GM19099 (cell line): ENCODE data around the gene CLCNKB.

Experiments used
- POLR2A ChIP-seq: IDR thresholded peaks from 3 replicates; pipeline ENCODE4 v1.6.1; 2011; ENCODE audit warnings: low read depth; ENCODE audit not compliant: insufficient read length; ENCODE audit errors: extremely low read depth

The CLCNKB gene

DNA sequence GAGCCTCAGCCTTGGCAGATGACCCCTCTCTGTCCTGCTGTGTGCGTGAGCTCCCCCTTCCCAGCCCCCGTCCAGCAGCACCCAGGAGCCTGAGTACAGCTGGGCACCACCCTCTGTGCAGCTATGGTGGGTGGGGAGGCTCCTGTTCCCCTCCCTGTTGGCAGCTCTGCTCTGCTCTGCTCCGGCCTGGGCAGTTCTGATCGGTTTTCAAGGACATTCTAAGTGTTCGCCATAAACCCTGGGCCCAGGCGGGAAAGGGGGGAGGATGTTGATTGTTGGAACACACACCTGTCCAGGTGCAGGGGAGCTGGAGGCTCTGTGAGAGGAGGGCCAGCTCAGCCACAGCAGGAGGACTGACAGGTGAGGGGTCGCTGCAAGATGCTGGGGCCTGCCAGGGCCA lies at the start of gene CLCNKB:
CLCNKB (plus strand) TSS at position 262 of the 400 bp plus-strand sequence. CDS start 711 bp downstream, outside the sequence.
- no peak for TF ChIP-seq POLR2A

DNA sequence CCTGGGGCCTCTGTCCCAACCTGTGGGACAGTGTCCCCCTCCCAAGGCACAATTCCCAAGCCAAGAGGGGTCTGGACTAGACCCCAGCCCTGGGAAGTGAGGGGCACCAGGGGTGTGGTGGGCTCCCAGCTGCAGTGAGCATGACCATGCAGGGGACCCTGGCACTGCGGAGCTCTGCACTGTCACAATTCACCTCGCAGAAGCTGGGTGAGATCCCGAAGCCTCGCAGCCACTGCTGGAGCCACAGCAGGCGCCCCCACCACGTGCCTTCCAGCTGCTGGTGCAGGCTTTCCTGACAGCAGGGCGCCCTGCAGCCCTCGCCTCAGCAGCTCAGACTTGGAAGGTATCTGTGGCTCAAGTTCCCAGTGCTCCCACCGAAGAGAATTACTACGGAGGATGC lies 49.5 kb upstream of the CLCNKB start:
- no peak for TF ChIP-seq POLR2A

DNA sequence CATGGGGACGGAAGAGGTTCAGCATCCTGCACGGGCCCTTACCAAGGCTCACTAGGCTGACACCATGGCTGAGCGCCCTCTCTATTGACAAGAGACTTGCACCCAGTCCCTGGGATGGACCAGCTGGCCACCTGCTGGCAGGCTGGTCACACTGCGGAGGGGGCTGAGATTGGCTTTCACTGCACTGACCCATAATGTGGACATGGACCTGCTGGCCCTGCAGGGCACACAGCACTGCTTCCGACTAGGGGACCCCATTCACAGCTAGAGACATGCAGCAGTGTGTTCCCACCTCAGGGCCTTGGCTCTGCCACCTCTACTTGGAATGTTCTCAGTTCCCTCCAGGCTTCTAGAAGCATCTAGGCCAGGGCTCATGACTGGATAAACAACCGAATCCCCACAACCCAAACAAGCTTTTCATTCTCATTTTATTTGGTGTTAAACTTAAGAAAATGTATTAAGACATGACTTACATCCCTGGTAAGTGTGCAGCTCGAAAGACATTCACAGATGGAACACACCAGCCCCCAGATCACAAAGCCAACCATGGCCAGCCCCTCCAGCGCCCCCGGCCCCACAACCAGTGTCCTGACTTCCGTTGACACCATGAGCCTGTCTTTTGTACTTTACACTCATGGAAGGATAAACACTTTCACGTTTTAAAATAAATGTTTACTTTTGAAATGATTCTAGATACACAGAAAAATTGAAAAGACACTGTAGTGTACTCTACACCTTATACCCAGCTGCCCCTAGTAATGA lies 48.8 kb upstream of the CLCNKB start:
- TF ChIP-seq POLR2A: no peak

DNA sequence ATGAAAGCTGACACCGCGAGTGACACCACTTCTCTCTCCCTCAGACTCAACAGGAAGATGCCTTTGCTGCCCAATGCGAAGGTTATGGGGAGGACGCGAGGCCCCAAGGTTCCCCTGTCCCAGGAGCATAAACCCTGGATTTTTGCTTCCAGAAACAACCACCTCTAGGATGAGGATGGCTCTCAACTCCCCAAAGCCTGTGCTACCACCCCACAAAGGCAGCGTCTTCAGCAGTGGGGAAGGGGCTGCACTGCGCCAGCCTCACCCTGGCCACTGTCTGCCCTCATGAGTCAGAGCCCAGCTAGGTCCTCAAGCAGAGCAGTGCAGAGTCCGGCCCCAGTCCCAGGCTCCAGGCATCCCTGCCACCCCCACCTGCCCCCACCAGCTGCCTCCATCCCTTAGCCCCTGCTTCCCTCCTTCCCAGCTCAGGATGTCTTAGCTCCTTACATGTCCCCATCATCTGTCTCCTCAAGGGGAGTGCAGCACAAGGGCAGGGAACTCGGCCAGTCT lies 46.5 kb upstream of the CLCNKB start:
- TF ChIP-seq POLR2A: no peak

DNA sequence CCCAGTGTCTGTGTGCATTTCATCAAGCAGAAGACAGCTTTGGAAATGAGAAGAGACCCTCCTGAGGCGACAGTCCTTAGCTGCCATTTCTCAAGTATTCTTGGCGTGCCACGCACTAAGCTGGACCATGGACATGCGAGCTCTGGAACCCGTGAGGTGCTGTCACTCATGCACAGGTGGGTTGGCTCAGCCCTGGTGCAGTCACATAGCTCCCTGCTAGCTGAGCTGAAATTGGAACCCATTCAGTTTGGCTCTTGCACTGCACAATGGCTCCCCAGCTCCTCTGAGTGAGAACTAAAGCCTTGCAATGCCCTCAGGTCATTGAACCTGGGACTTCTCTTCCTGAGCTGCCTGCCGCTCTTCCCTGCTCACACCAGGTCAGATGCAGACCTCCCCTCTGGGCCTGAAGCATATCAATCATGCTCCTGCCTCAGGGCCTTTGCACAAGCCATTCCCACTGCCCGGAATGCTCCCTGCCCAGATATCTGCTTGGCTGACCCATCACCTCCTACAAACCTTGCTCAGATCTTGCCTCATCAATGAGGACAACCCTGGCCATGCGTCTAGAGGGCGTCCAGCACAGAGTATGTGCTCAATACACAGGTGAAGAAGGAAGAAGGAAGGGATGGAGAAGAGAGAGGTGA lies 45.8 kb upstream of the CLCNKB start:
- no peak for TF ChIP-seq POLR2A

DNA sequence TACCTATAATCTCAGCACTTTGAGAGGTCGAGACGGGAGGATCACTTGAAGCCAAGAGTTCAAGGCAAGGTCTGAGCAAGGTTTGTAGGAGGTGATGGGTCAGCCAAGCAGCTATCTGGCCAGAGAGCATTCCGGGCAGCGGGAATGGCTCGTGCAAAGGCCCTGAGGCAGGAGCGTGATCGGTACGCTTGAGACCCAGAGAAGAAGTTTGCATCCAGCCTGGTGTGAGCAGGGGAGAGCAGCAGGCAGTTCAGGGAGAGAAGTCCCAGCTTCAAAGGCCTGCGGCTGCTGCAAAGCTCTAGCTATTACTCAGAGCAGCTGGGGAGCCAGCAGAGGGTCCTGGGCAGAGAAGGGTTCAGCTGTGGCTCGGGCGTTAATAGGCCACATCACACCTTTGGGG lies 44.7 kb upstream of the CLCNKB start:
- no peak for TF ChIP-seq POLR2A

DNA sequence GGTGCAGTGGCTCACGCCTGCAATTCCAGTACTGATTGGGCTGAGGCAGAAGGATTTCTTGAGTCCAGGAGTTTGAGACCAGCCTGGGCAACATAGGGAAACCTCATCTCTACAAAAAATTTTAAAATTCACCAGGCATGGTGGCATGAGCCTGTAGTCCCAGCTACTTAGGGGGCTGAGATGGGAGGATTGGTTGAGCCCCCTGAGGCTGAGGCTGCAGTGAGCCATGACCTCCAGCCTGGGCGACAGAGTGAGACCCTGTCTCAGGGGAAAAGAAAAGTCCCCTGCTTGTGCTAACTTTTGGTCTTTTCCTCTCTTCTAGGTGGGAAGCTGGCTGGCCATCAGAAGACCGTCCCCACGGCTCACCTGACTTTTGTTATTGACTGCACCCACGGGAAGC lies 38.0 kb upstream of the CLCNKB start:
- no peak for TF ChIP-seq POLR2A

DNA sequence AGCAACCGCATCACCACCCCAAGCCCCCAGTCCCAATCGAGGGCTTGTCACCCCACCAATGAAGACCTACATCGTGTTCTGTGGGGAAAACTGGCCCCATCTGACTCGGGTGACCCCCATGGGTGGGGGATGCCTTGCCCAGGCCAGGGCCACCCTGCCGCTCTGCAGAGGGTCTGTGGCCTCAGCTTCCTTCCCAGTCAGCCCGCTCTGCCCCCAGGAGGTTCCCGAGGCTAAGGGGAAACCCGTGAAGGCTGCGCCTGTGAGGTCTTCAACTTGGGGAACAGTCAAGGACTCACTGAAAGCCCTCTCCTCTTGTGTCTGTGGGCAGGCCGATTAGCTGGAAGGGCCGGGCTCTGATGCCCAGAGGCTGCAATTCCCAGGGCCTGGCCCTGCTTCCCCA lies 37.6 kb upstream of the CLCNKB start:
- no peak for TF ChIP-seq POLR2A

DNA sequence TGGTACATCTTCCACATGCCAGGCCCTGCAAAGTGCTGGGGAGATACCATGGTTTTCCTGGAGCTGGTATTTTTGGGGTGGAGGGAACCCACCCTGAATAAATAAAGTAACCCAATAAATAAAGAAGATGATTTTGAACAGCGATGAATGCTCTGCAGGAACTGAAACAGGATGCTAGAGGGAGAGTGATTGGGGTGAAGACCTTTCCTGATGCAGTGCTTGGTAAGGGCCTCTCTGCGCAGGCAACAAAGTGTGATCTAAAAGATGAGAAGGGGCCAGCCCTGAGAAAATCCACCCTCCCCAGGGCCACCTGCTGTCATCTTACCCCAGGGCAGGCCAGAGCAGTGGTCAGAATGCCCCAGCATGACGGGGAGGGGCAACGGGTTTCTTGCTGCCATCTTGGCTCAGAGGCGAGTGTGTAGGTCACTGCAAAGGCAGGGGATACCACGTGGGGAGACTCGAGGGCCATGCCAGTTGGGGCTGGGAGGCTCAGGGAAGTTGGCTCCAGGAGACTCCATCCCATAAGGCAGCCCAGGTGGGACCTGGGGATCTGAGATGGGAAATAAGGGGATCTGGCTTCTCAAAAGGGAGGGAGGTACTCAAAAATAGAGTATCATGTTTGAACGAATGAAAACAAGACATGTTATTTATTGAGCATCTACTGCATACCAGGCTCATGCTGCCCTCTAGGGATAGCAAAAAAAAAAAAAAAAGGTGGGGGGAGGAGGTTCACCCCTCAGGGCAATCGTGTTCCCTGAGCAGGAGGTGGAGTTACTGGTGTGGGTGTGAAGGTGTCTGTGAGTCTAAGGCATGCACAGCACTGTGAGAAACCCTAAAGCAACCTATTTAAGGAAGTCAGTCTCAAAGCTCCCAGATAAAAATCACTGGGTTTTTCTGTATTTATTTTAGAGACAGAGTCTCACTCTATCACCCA lies 36.8 kb upstream of the CLCNKB start:
- no peak for TF ChIP-seq POLR2A

DNA sequence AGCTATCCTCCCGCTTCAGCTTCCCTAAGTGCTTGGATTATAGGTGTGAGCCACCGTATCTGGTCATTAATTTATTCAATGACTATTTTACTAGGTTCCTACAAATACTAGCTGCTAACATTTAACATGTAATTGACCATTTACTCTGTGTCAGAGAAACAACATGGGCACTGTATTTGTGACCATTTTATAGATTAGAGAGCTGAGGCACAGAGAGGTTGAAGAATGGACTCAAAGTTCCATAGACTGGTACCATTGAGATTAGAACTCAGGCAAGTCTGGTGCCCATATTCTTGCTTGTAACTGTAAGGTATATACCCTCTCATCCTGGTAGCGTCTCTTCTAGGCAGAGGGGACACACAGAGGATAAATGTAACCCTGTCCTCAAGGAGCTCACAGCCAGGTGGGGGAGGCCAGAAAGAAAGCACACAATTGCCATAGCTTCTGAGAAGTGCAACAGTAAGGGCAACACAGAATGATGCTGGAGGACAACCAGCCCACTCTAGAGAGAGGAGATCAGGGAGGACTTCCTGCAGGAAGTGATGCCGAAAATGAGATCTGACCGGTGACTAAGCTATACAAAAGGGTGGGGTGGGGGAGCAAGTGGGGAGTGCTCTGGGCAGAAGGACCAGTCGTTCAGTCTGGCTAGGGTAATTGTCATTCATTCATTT lies 35.8 kb upstream of the CLCNKB start:
- TF ChIP-seq POLR2A: no peak

DNA sequence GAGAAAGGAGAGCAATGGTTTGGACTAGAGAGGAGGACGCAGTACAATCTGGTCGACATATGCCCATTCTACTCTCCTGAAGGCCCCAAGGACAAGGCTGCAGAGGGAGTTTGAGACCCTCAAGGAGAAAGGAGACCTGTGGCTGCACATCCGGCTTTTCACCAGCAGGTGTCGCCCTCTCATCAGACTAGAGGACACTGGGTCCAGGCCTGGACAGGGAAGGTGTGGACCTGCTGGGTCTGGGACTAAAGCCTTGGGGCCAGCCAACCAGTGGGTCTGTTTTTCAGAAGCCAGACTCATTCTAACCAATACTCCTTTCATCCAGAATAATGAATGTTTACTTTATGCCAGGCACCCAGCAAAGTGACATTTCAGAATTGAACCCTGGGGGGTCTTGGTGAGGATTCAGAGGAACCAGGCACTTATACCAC lies 34.5 kb upstream of the CLCNKB start:
- TF ChIP-seq POLR2A: no peak

DNA sequence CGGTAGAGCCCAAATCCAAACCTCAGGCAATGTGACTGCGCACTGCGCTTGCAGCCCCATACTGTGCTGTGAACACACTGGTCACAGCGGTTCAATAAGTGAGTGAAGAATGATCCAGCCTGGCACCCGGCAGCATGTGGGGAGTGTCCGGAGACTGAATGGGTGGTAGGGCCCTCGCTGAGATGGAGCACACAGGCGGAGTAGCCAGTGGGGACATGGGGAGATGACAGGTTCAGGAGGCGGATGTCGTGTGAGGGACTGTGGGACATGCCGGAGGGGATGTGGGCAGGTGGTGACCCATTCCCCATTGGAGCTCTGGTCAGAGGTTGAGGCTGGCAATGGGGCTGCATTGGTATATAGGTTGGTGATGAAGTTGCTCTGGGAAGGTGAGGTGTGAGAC lies 33.9 kb upstream of the CLCNKB start:
- no peak for TF ChIP-seq POLR2A

DNA sequence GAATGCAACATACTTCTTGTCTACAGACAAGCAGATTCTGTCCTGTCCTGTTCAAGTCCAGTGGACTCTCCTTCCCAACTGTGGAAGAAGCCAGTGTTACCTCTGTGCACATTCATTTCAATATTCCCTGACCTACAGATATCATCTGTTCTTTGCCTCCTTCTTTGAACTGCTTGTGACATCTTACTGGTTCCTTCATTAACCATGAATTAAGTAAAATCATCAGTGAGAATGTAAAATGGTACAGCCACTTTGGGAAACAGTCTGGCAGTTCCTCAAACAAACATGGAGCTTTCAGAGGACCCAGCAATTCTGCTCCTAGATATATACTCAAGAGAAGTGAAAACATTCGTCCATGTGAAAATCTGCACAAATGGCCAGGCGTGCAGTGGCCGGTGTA lies 32.7 kb upstream of the CLCNKB start:
- no peak for TF ChIP-seq POLR2A

DNA sequence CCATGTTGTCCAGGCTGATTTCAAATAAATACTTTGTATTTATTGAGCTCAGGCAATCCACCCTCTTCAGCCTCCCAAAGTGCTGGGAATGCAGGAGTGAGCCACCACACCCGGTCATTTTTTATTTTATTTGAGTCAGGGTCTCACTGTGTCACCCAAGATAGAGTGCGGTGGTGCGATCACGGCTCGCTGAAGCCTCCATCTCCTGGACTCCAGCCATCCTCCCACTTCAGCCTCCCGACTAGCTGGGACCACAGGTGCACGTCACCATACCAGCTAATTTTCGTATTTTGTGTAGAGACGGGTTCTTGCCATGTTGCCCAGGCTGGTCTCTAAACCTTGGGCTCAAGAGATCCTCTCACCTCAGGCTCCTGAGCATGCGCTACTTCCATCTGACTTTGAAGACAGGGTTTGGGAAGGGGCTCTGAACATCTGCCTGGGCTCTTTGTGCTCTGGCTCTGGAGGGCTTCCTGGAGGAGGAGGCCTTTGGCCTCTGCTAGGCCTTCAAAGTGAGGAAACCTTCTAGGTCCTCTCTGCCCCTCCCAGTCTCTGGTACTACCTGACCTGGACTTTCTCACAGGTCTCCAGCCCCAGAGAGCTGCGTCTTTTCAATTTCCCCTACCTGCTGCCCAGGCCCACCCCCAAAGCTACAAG lies 31.5 kb upstream of the CLCNKB start:
- no peak for TF ChIP-seq POLR2A
